ENCODE data around the gene MYT1. TPM values are rescaled to one million over a fixed set of nuclear protein-coding genes. Genes with fewer than 3 reads are reported as not detected.

The MYT1 gene
- total and polyA plus RNA-seq, 4 donors, result under 0.01 to 6.5 (median 0.08) TPM

DNA sequence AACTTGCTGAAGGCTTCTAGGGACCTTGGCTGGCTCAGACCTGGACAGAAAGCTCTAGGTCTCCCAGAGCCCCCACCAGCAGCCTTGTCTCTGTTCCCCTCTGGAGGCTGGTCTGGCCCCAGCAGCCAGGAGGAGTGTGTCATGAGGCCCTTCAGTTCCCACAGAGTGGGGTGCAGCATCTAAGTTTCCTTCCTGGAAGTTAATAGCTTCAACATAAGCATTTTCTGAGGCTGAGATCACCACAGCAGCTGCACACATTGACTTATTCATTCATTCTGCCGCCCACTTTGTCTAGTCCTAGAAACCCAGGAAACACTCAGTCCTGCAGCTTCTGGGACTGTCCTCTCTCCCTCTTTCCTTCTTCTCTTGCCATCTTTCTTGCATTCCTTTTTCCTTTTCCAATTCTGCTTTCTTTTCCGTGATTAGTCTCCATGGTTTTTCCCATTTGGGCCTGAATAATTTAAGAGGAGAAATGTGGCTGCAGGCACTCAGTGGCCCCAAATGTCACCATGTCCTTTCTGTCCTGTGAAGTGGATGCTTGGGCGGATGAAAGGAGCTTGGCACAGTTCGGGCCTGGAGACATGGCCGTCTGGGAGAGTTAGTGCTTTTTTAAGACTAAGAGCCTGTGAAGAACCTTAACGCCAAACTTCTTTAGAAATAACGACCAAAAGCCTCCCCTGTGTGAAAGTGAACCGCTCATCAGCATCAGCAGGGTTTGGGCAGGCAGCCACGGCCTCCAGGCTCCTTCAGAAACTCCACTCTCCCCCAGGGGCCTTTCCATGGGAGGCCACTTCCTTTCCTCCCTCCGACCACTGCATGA lies 60.3 kb downstream of the MYT1 start (continued):
- TF ChIP-seq, protein P1, sequence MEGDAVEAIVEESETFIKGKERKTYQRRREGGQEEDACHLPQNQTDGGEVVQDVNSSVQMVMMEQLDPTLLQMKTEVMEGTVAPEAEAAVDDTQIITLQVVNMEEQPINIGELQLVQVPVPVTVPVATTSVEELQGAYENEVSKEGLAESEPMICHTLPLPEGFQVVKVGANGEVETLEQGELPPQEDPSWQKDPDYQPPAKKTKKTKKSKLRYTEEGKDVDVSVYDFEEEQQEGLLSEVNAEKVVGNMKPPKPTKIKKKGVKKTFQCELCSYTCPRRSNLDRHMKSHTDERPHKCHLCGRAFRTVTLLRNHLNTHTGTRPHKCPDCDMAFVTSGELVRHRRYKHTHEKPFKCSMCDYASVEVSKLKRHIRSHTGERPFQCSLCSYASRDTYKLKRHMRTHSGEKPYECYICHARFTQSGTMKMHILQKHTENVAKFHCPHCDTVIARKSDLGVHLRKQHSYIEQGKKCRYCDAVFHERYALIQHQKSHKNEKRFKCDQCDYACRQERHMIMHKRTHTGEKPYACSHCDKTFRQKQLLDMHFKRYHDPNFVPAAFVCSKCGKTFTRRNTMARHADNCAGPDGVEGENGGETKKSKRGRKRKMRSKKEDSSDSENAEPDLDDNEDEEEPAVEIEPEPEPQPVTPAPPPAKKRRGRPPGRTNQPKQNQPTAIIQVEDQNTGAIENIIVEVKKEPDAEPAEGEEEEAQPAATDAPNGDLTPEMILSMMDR (IDR thresholded peaks at IDR 0.05; ENCODE audit: low read depth, low read length, missing input control), result no peak
- TF ChIP-seq HNF4A (conservative IDR thresholded peaks at IDR 0.05) (no peak), FOXA2 (IDR thresholded peaks at IDR 0.05) (no peak), YY1 (IDR thresholded peaks at IDR 0.05) (no peak), RAD21 (IDR thresholded peaks at IDR 0.05) (no peak)

DNA sequence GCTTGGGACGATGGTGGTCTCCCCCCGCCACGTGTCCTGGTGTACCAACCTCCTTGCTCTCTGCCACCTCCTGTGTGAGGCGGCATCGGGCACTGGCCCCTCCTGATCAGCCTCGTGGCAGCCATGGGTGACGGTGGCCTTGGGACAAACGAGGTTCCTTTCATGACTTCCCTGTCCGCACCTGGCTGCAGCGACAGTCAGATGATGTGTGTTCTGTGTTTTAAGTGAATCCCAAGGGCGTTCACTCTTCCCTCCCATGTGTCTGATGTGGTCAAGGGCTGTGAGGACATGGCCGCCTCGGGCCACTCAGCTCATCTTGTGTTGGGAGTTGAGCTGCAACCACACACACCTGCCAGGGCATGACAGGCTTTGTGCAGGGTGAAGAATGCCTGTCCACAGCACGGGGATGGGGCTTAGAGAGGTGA lies 60.9 kb downstream of the MYT1 start:
- Histone ChIP-seq H3K27me3 (ENCODE audit: control insufficient read depth in 4 of 4, insufficient read depth in 4 of 4, low read length in 3 of 4) (no peaks in the 10 kb centered on the region), H3K9me3 (ENCODE audit: control insufficient read depth in 4 of 4, low read length in 3 of 4) (no peaks in the 10 kb centered on the region), H3K4me1 (ENCODE audit: control insufficient read depth in 4 of 4, insufficient read depth in 4 of 4, low read length in 3 of 4) (peaks cover 1 to 28% (median 16%) of the 10 kb centered on the region in 4 donors), H3K4me3 (ENCODE audit: low read depth in 1 of 3, low read length in 3 of 3) (no peak overlapping the region), H3K27ac (ENCODE audit: low read depth in 1 of 2, low read length in 2 of 2) (no peak overlapping the region), H3K36me3 (ENCODE audit: control insufficient read depth in 4 of 4, insufficient read depth in 3 of 4, low read depth in 1 of 4, low read length in 3 of 4) (no peaks in the 10 kb centered on the region), H3K9ac (ENCODE audit: low read depth in 1 of 2, low read length in 2 of 2) (no peak overlapping the region)
- TF ChIP-seq SP1 (IDR thresholded peaks at IDR 0.05), result no peak
- TF ChIP-seq FOXA1 (IDR thresholded peaks at IDR 0.05), result no peak
- no peak for TF ChIP-seq GABPA (IDR thresholded peaks at IDR 0.05 in 1 of 2, conservative IDR thresholded peaks at IDR 0.05 in 1 of 2)
- TF ChIP-seq EGR1 (IDR thresholded peaks at IDR 0.05; ENCODE audit: low read depth in 2 of 2), result no peak
- no peak for TF ChIP-seq NR2F2 (IDR thresholded peaks at IDR 0.05)
- WGBS, result 90% methylated on average over 14 of the region's 14 CpGs
- DNase-seq (ENCODE audit: low spot score), result no peak

DNA sequence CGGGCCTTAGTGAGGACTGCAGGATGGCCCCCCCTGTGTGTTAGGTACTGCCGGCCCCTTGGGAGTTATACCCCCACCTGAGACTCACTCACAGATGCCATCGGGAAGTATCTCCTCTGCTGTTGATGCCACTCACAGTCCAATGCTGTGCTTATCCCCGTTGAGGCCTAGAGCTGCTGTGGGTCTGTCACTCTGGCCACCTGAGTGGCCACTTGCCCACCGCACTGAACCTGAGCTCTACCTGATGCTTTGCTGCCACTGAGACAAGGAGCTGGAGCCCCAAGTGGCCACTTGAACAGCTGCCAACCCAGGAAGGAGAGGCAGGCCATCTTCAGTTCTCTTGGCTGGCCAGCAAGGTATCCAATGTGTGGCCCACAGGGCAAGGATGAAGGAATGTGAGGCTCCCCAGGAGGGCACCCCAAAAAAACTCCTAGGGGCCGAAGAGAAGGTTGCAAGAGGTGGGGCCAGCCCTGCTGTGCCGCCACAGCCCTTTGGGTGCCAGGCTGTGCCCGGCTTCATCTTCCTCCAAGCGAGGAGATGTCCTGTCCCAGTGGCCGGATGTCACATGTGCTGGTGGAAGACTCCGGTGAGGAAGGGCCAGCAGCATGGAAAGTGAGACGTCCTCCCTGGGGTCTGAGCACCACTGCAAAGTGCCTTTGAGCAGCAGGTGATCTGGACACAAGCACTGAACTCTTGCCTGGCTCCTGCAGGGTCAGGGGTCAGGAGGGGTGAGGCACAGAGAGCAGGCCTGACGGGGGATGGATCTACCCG lies 61.8 kb downstream of the MYT1 start:
- H3K27ac ChIP-seq (ENCODE audit: low read depth in 1 of 2, low read length in 2 of 2), result no peak overlapping the region
- H3K36me3 ChIP-seq (ENCODE audit: control insufficient read depth in 4 of 4, insufficient read depth in 3 of 4, low read depth in 1 of 4, low read length in 3 of 4), result no peaks in the 10 kb centered on the region
- no peaks in the 10 kb centered on the region for H3K9me3 ChIP-seq (ENCODE audit: control insufficient read depth in 4 of 4, low read length in 3 of 4)
- no peaks in the 10 kb centered on the region for H3K27me3 ChIP-seq (ENCODE audit: control insufficient read depth in 4 of 4, insufficient read depth in 4 of 4, low read length in 3 of 4)
- 92% methylated on average over 14 of the region's 14 CpGs for WGBS
- H3K9ac ChIP-seq (ENCODE audit: low read depth in 1 of 2, low read length in 2 of 2), result no peak overlapping the region
- no peak overlapping the region for H3K4me3 ChIP-seq (ENCODE audit: low read depth in 1 of 3, low read length in 3 of 3)
- H3K4me1 ChIP-seq (ENCODE audit: control insufficient read depth in 4 of 4, insufficient read depth in 4 of 4, low read length in 3 of 4), result peaks cover 1 to 23% (median 13%) of the 10 kb centered on the region in 4 donors
- DNase-seq (ENCODE audit: low spot score), result no peak
- TF ChIP-seq EGR1 (IDR thresholded peaks at IDR 0.05; ENCODE audit: low read depth in 2 of 2), result no peak
- TF ChIP-seq JUND (IDR thresholded peaks at IDR 0.05), result no peak
- TF ChIP-seq RXRA (IDR thresholded peaks at IDR 0.05), result no peak
- TF ChIP-seq GABPA (IDR thresholded peaks at IDR 0.05 in 1 of 2, conservative IDR thresholded peaks at IDR 0.05 in 1 of 2), result no peak
- TF ChIP-seq HNF4G (IDR thresholded peaks at IDR 0.05), result no peak
- TF ChIP-seq TAF1 (conservative IDR thresholded peaks at IDR 0.05), result no peak
- TF ChIP-seq, protein P2, sequence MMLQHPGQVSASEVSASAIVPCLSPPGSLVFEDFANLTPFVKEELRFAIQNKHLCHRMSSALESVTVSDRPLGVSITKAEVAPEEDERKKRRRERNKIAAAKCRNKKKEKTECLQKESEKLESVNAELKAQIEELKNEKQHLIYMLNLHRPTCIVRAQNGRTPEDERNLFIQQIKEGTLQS (IDR thresholded peaks at IDR 0.05), result no peak
- TF ChIP-seq HNF4A (conservative IDR thresholded peaks at IDR 0.05), result no peak
- TF ChIP-seq YY1 (IDR thresholded peaks at IDR 0.05), result no peak
- no peak for TF ChIP-seq FOXA2 (IDR thresholded peaks at IDR 0.05)
- TF ChIP-seq SP1 (IDR thresholded peaks at IDR 0.05), result no peak
- TF ChIP-seq, protein P1 (IDR thresholded peaks at IDR 0.05; ENCODE audit: low read depth, low read length, missing input control), result no peak
- TF ChIP-seq, protein P3, sequence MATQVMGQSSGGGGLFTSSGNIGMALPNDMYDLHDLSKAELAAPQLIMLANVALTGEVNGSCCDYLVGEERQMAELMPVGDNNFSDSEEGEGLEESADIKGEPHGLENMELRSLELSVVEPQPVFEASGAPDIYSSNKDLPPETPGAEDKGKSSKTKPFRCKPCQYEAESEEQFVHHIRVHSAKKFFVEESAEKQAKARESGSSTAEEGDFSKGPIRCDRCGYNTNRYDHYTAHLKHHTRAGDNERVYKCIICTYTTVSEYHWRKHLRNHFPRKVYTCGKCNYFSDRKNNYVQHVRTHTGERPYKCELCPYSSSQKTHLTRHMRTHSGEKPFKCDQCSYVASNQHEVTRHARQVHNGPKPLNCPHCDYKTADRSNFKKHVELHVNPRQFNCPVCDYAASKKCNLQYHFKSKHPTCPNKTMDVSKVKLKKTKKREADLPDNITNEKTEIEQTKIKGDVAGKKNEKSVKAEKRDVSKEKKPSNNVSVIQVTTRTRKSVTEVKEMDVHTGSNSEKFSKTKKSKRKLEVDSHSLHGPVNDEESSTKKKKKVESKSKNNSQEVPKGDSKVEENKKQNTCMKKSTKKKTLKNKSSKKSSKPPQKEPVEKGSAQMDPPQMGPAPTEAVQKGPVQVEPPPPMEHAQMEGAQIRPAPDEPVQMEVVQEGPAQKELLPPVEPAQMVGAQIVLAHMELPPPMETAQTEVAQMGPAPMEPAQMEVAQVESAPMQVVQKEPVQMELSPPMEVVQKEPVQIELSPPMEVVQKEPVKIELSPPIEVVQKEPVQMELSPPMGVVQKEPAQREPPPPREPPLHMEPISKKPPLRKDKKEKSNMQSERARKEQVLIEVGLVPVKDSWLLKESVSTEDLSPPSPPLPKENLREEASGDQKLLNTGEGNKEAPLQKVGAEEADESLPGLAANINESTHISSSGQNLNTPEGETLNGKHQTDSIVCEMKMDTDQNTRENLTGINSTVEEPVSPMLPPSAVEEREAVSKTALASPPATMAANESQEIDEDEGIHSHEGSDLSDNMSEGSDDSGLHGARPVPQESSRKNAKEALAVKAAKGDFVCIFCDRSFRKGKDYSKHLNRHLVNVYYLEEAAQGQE (IDR thresholded peaks at IDR 0.05), result no peak
- TF ChIP-seq FOXA1 (IDR thresholded peaks at IDR 0.05), result no peak
- no peak for TF ChIP-seq NR2F2 (IDR thresholded peaks at IDR 0.05)
- TF ChIP-seq, protein P4, sequence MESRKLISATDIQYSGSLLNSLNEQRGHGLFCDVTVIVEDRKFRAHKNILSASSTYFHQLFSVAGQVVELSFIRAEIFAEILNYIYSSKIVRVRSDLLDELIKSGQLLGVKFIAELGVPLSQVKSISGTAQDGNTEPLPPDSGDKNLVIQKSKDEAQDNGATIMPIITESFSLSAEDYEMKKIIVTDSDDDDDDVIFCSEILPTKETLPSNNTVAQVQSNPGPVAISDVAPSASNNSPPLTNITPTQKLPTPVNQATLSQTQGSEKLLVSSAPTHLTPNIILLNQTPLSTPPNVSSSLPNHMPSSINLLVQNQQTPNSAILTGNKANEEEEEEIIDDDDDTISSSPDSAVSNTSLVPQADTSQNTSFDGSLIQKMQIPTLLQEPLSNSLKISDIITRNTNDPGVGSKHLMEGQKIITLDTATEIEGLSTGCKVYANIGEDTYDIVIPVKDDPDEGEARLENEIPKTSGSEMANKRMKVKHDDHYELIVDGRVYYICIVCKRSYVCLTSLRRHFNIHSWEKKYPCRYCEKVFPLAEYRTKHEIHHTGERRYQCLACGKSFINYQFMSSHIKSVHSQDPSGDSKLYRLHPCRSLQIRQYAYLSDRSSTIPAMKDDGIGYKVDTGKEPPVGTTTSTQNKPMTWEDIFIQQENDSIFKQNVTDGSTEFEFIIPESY (IDR thresholded peaks at IDR 0.05), result no peak
- TF ChIP-seq RAD21 (IDR thresholded peaks at IDR 0.05), result no peak
